Astrocyte of the spinal cord (primary cell): ENCODE measurements around the gene HSPA1L.
"Not testable (repeated sequence)": the region's sequence is repeated elsewhere in the genome, so short reads cannot be mapped to it uniquely, and the experiment has no call there.

Source experiments
- DNase-seq: peaks from one replicate; pipeline ENCODE4 v3.0.0; 2011; ENCODE audit warnings: low read depth, low spot score
- H3K4me3 ChIP-seq: 2 replicates; pipeline ENCODE4 v1.5.1; 2011; ENCODE audit warnings: low read depth, mild to moderate bottlenecking, low read length, moderate library complexity
- in situ Hi-C: cut with HindIII; loops from 2 replicates; pipeline ENCODE4 v1.10.0; 2017; ENCODE audit warnings: low sequenced_read_pairs
- TF ChIP-seq, protein P1 (sequence below): IDR thresholded peaks from 2 replicates; pipeline ENCODE4 v1.5.1; 2012; ENCODE audit warnings: low read depth, mild to moderate bottlenecking, low read length, inconsistent platforms

The HSPA1L gene

DNA sequence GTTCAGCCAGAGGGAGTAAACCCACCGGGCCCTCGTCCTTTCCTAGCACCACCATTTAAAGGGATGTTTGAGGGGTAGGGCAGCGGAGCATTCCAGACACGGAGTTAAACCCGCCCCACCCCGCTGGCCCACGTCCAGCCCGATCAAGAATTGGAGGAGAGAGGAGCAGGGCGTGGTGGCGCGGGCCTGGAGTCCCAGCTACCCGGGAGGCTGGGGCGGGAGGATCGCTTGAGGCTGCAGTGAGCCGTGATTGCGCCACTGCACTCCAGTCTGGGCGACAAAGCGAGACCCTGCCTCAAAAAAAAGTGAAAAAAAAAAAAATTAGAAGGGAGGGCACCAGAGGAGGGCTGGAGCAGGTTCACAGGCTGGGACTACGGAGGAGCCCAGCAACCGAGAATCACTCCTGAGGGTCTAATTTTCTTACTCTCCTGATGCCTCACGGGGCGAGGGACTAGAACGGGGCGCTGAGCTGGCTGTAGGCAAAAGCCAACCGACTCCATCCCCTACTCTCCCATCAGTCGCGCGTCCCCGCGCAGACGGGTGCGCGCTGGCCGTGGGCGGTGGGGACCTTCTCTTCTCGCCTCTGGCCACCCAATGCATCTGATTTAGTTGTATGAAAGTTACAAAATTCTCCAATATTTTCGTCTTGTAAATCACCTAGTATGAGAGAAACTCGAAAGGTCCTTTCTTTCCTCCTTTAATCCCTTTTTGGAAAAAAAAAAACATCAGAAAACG is 6.4 kb upstream of the HSPA1L start:
- TF ChIP-seq, protein P1, sequence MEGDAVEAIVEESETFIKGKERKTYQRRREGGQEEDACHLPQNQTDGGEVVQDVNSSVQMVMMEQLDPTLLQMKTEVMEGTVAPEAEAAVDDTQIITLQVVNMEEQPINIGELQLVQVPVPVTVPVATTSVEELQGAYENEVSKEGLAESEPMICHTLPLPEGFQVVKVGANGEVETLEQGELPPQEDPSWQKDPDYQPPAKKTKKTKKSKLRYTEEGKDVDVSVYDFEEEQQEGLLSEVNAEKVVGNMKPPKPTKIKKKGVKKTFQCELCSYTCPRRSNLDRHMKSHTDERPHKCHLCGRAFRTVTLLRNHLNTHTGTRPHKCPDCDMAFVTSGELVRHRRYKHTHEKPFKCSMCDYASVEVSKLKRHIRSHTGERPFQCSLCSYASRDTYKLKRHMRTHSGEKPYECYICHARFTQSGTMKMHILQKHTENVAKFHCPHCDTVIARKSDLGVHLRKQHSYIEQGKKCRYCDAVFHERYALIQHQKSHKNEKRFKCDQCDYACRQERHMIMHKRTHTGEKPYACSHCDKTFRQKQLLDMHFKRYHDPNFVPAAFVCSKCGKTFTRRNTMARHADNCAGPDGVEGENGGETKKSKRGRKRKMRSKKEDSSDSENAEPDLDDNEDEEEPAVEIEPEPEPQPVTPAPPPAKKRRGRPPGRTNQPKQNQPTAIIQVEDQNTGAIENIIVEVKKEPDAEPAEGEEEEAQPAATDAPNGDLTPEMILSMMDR: no peak
- no peak for DNase-seq
- in situ Hi-C loops: no loop called here
- peak overlapping the region; percentile 58 for H3K4me3 ChIP-seq

DNA sequence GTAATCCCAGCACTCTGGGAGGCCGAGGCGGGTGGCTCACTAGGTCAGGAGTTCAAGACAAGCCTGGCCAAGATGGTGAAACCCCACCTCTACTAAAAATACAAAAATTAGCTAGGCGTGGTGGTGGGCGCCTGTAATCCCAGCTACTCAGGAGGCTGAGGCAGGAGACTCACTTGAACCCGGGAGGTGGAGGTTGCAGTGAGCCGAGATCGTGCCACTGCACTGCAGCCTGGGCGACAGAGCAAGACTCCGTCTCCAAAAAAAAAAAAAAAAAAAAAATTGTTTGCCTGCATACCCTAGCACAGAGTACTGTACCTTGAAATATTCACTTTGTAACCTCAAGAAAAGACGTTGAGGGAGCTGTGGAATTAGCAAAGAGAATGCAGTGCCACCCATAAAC is 5.3 kb upstream of the HSPA1L start:
- in situ Hi-C loops, DNase-seq, H3K4me3 ChIP-seq: not testable (repeated sequence)

DNA sequence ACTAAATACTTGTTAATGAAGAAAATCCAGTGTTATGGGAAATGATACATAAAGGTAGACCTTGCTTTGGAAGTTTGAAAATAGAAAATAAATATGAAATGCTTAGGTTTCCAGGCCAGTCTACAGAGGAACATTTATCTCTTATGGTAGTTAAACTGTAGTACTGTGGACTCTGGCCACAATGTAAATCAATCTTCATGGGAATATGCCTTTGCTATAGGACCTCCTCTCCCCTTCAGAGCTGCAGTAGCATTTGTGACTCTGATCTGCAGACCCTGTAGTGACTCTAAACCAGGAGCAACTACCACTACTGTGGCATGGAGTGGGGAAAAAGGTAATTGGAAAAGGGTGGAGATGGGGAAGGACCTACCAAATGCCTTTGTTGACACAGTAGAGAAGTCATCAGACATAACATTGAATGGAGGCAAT is 4.8 kb upstream of the HSPA1L start:
- no peak overlapping the region for H3K4me3 ChIP-seq
- no peak for DNase-seq
- TF ChIP-seq, protein P1: no peak
- in situ Hi-C loops: no loop called here

DNA sequence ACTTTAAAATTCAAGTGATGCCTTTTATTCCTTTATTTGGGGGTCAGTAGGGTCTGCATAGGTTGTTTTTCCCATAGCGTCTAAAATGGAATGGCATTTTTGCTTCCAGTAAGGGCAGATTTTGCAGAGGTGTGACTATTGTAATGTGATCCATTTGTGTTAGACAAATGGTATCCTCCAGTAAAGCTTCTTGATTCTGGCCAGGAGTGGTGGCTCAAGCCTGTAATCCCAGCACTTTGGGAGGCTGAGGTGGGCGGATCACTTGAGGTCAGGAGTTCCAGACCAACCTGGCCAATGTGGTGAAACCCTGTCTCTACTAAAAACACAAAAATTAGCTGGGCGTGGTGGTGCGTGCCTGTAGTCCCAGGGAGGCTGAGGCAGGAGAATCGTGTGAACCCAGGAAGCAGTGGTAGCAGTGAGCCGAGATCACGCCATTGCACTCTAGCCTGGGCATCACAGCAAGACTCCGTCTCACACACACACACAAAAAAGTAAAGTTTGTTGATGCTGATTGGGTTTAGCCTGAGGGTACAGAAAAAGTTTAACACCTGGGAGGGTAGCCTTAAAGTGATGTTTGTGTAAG is 2.9 kb upstream of the HSPA1L start:
- H3K4me3 ChIP-seq: peak overlapping the region; percentile 41
- in situ Hi-C loops, DNase-seq: not testable (repeated sequence)

DNA sequence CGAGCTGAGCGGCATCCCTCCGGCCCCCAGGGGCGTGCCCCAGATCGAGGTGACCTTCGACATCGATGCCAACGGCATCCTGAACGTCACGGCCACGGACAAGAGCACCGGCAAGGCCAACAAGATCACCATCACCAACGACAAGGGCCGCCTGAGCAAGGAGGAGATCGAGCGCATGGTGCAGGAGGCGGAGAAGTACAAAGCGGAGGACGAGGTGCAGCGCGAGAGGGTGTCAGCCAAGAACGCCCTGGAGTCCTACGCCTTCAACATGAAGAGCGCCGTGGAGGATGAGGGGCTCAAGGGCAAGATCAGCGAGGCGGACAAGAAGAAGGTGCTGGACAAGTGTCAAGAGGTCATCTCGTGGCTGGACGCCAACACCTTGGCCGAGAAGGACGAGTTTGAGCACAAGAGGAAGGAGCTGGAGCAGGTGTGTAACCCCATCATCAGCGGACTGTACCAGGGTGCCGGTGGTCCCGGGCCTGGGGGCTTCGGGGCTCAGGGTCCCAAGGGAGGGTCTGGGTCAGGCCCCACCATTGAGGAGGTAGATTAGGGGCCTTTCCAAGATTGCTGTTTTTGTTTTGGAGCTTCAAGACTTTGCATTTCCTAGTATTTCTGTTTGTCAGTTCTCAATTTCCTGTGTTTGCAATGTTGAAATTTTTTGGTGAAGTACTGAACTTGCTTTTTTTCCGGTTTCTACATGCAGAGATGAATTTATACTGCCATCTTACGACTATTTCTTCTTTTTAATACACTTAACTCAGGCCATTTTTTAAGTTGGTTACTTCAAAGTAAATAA is 2.2 kb upstream of the HSPA1L start:
- H3K4me3 ChIP-seq: peak overlapping the region; percentile 41
- DNase-seq, in situ Hi-C loops: not testable (repeated sequence)

DNA sequence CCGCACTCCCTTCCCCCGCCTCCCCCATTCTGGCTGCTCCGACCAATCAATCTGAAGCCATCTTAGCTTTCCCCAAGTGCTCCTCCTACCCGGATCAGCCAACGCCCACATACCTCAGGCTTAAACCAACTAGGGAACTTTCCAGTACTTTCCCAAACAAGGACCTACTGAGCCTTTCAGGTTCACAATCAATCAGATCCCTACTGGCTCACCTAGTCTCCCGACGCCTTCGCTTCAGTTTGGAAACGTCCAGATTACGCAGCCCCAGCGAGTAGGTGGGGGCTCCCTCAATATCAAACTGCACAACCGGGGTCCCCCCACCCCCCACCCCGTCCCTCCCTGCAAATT is 432 bp downstream of the HSPA1L start:
- in situ Hi-C loops: no loop called here
- TF ChIP-seq, protein P1: no peak
- H3K4me3 ChIP-seq: peak overlapping the region; percentile 62
- DNase-seq: peak; percentile 98

DNA sequence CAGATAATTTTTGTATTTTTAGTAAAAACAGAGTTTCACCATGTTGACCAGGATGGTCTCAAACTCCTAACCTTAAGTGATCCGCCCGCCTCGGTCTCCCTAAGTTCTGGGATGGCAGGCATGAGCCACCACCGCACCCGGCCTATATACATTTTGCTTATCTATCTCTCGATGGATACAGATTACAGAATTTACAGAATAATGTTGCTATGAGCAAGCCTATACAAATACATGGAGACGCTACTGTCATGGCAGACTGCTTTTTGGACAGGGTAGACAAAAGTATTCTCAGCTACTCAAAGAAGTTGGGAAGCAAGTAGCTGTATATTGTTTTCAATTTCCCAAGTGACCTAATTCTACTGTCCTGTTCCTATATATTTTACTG is 1.6 kb downstream of the HSPA1L start:
- in situ Hi-C loops: no loop called here
- TF ChIP-seq, protein P1: no peak
- no peak for DNase-seq
- H3K4me3 ChIP-seq: no peak overlapping the region

DNA sequence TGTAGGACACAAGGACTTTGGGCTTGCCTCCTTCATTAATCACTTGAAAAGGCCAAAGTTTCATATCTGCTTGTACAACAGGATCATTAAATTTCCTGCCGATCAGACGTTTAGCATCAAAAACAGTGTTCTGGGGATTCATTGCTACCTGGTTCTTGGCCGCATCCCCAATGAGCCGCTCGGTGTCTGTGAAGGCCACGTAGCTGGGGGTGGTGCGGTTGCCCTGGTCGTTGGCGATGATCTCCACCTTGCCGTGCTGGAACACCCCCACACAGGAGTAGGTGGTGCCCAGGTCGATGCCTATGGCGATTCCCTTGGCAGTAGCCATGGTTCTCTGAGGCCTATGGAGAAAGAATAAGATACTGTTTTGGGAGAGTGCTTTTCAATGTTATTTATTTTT is 3.4 kb downstream of the HSPA1L start:
- in situ Hi-C loops: no loop called here
- no peak overlapping the region for H3K4me3 ChIP-seq
- no peak for DNase-seq
- TF ChIP-seq, protein P1: no peak

DNA sequence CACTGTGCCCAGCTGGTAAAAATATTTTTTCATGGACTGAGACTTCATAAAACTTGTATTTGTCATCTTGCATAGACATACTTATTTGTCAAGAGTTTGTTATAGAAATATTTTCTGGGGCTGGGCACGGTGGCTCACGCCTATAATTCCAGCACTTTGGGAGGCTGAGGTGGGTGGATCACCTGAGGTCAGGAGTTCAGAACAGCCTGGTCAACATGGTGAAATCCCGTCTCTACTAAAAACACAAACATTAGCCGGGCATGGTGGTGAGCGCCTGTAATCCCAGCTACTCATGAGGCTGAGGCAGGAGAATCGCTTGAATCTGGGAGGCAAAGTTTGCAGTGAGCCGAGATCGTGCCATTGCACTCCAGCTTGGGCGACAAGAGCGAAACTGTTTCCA is 6.5 kb downstream of the HSPA1L start:
- in situ Hi-C loops, DNase-seq, H3K4me3 ChIP-seq: not testable (repeated sequence)
